Measurements from ENCODE around the gene DTYMK. TPM values are rescaled to one million over a fixed set of nuclear protein-coding genes. Genes with fewer than 3 reads are reported as not detected.
A peak's percentile ranks its signal among the peaks of the same experiment; 100 is the strongest.

DTYMK gene
- total and polyA plus RNA-seq, 2 of the 8 experiments (the other 6 are each of a cell fraction or from before 2014, with no cell fraction given), result 58.3 to 69.9 TPM

DNA sequence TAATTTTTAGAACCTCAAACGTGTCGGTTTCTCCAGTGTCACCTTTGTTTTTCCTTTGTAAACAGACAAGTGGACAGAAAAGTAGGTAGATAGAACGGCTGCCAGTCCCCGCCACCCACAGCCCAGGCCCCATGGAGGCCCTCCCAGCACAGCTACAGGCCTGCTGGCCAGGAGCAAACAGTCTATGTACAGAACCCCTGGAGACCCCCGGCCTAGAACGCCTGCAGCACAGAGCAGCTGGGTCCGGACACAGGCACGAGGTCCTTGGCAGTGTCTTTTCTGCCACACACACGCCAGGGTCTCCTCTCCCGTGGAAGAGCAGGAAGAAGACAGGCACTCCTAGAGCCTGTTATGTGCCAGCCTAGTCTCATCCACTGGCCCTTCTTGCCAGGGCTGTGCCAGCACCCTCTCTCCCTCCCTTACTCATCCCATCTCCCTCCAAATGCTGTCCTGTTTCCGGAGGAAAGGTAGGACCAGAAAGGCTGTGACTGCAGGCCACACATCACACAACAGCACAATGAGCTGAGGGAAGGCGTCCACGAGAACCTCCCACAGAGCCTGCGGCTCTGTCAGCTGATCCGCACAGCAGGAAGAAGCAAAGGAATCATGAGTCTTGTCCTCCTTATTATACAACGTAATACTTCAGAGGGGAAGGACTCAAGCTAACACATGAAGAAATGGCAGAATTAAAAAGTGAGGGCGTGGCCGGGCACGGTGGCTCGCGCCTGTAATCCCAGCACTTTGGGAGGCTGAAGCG, 7.7 kb downstream of the DTYMK start:
- Histone ChIP-seq H3K79me2 (ENCODE audit: control insufficient read depth in 1 of 2, insufficient read depth in 2 of 2, low read length in 2 of 2) (peaks cover 0 to 4% of the 10 kb centered on the region in 2 experiments; a peak in 1 of 4 replicates), H3K9ac (replicated peaks in 1 of 4; ENCODE audit: extremely low read depth in 1 of 4, low read depth in 3 of 4, low read length in 3 of 4) (no peak overlapping the region), H3K9me3 (ENCODE audit: insufficient read depth in 2 of 2, low read depth in 1 of 2, low read length in 1 of 2) (no peaks in the 10 kb centered on the region), H2BK5ac (ENCODE audit: low read depth, low read length) (no peak overlapping the region), H3K56ac (replicated peaks; ENCODE audit: insufficient read length, low read depth, low read length) (no peak overlapping the region), H3K23me2 (ENCODE audit: low read depth, low read length) (no peaks in the 10 kb centered on the region), H2BK15ac (ENCODE audit: low read length) (no peak overlapping the region), H2BK12ac (ENCODE audit: low read depth, low read length) (no peak overlapping the region), H3K27ac (ENCODE audit: low read depth, low read length) (no peak overlapping the region), H3K27me3 (replicated peaks in 1 of 4; ENCODE audit: control insufficient read depth in 3 of 4, extremely low read depth in 1 of 4, insufficient read depth in 3 of 4, low read length in 3 of 4) (no peaks in the 10 kb centered on the region), H2BK120ac (replicated peaks; ENCODE audit: low read depth, low read length) (no peak overlapping the region), H2AFZ (ENCODE audit: low read length) (no peak overlapping the region), H3K4me3 (ENCODE audit: extremely low read depth in 1 of 4, insufficient read depth in 2 of 4, low read depth in 3 of 4, low read length in 4 of 4) (no peak overlapping the region), H4K91ac (replicated peaks; ENCODE audit: insufficient read length, low read length) (no peak overlapping the region), H3K79me1 (ENCODE audit: low read depth, low read length) (peaks cover 3% of the 10 kb centered on the region; the same call in 1 of the 2 replicates), H3K4ac (replicated peaks; ENCODE audit: insufficient read length, low read depth, low read length) (no peak overlapping the region), H4K20me1 (replicated peaks in 1 of 2; ENCODE audit: control insufficient read depth in 1 of 2, insufficient read depth in 2 of 2, low read length in 2 of 2) (peaks cover 7 to 21% of the 10 kb centered on the region in 2 experiments), H2AK5ac (ENCODE audit: low read depth, low read length) (no peak overlapping the region), H4K8ac (ENCODE audit: extremely low read depth, insufficient read depth, low read length) (no peak overlapping the region), H3K4me1 (replicated peaks in 1 of 4; ENCODE audit: control insufficient read depth in 3 of 4, insufficient read depth in 4 of 4, low read length in 3 of 4) (no peaks in the 10 kb centered on the region), H4K5ac (ENCODE audit: insufficient read length, low read depth, low read length) (no peak overlapping the region), H3K18ac (ENCODE audit: extremely low read depth, low read length) (no peak overlapping the region), H2BK20ac (ENCODE audit: low read length) (no peak overlapping the region), H3K4me2 (ENCODE audit: insufficient read depth in 1 of 2, low read depth in 2 of 2, low read length in 2 of 2) (no peak overlapping the region), H3K36me3 (ENCODE audit: control insufficient read depth in 2 of 4, insufficient read depth in 4 of 4, low read length in 3 of 4) (peaks cover 16 to 49% (median 31%) of the 10 kb centered on the region in 4 experiments; a peak in 7 of 8 replicates), H3K14ac (ENCODE audit: insufficient read length) (no peak overlapping the region), H3K23ac (ENCODE audit: insufficient read length) (no peak overlapping the region)
- 88% methylated on average over 21 of the region's 22 CpGs; no CpG with 5 or more reads in 1 of the 2 experiments for WGBS, 2 experiments (ENCODE audit: extremely low coverage in 1 of 2, insufficient coverage in 1 of 2, insufficient read length in 1 of 2, insufficient replicate concordance in 2 of 2, low coverage in 1 of 2, low lambda C conversion rate in 2 of 2, missing lambda C conversion rate in 1 of 2)
- FAIRE-seq, result no peak
- CTCF ChIA-PET (ENCODE audit: partially characterized antibody), result interaction anchor here (0.9 to 2.9 kb wide), 4 partner anchors 14 to 200 kb away, joined by 3 to 11 read pairs (median 4); no protein-coding TSS in a partner anchor
- DNase-seq (ENCODE audit: low read depth in 1 of 2, low spot score in 2 of 2), result no peak
- peak; percentile 44 for TF ChIP-seq POLR2AphosphoS5 (IDR thresholded peaks at IDR 0.05; ENCODE audit: low read depth, low read length)
- no peak for TF ChIP-seq EP300 (IDR thresholded peaks at IDR 0.05; ENCODE audit: borderline replicate concordance in 1 of 2, low read depth in 2 of 2, low read length in 2 of 2)
- no peak for TF ChIP-seq TBP (IDR thresholded peaks at IDR 0.05; ENCODE audit: low read depth, low read length)
- POLR2A ChIA-PET (ENCODE audit: partially characterized antibody), result interaction anchor here (1.1 to 20.2 kb wide), 7 partner anchors 7 to 30 kb away, joined by 3 to 265 read pairs (median 4); partner anchors contain the start of genes DTYMK and ING5
